ENCODE data around the gene BACH2. TPM values are rescaled to one million over a fixed set of nuclear protein-coding genes. Genes with fewer than 3 reads are reported as not detected.

Gene BACH2
- total and polyA plus RNA-seq, 4 experiments from 2014 or later = 6.5 to 48.0 (median 25.8) TPM

DNA sequence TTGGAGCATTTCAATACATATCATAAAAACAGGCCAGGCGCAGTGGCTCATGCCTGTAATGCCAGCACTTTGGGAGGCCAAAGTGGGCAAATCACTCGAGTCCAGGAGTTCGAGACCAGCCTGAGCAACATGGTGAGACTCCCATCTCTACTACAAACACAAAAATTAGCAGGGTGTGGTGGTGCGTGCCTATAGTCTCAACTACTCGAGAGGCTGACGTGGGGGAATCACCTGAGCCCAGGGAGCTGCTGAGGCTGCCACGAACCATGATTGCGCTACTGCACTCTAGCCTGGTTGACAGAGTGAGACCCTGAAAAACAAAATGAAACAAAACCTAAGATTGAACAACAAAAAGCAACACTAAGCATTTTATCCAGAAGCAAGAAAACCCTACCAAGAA is 47.2 kb downstream of the BACH2 start:
- POLR2A ChIA-PET (ENCODE audit: partially characterized antibody) = no interaction called here
- intact Hi-C loops (cut with micrococcal nuclease) = no loop called here
- H3K27ac ChIP-seq (ENCODE audit: low read depth, low read length) = no peak overlapping the region
- H3K9me3 Mint-ChIP-seq = no peaks in the 10 kb centered on the region
- no peaks in the 10 kb centered on the region for H3K9me3 ChIP-seq (ENCODE audit: control insufficient read depth in 1 of 2, low read length in 2 of 2)
- H3K36me3 ChIP-seq (ENCODE audit: insufficient read depth, low read length) = no peaks in the 10 kb centered on the region
- no peaks in the 10 kb centered on the region for H3K27me3 Mint-ChIP-seq
- peak overlapping the region in 6 of 7 donors; percentile 21 to 88 (median 68) for H3K27ac Mint-ChIP-seq
- no peak for DNase-seq
- H3K36me3 Mint-ChIP-seq = peaks cover 28% of the 10 kb centered on the region in 2 donors
- H3K4me1 Mint-ChIP-seq = peaks cover 11 to 47% (median 31%) of the 10 kb centered on the region in 4 donors
- peaks cover 15% of the 10 kb centered on the region for H3K4me1 ChIP-seq (ENCODE audit: insufficient read depth, low read length)
- CTCF ChIA-PET (ENCODE audit: partially characterized antibody) = no interaction called here
- H3K4me3 Mint-ChIP-seq = peak overlapping the region in 2 of 8 donors; percentile 32 to 40
- H3K27me3 ChIP-seq (ENCODE audit: insufficient read depth, low read length) = no peaks in the 10 kb centered on the region
- no peak overlapping the region for H3K4me3 ChIP-seq (ENCODE audit: low read length in 2 of 2)

DNA sequence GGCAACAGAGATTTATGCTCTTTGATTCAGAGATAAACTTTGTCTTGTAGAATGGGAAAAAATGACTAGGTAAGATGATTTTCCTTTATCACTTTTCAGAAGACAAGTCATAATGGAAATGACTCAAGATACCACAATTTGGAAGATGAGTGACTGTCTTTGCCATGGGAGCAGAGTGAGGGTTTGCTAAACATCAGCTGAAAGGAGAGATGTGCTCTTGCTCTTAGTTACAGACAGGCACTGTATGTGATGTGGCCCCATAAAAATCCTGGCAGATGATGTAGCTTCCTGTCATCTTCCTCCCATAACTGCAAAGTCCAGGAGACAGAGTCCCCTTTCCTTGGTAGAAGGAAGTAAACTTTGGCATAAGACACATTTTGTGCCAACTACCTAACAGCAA is 47.6 kb downstream of the BACH2 start:
- ChIA-PET POLR2A (ENCODE audit: partially characterized antibody) (no interaction called here), CTCF (ENCODE audit: partially characterized antibody) (no interaction called here)
- Histone ChIP-seq H3K27ac (ENCODE audit: low read depth, low read length) (no peak overlapping the region), H3K9me3 (ENCODE audit: control insufficient read depth in 1 of 2, low read length in 2 of 2) (no peaks in the 10 kb centered on the region), H3K4me1 (ENCODE audit: insufficient read depth, low read length) (peaks cover 15% of the 10 kb centered on the region), H3K4me3 (ENCODE audit: low read length in 2 of 2) (no peak overlapping the region), H3K36me3 (ENCODE audit: insufficient read depth, low read length) (no peaks in the 10 kb centered on the region), H3K27me3 (ENCODE audit: insufficient read depth, low read length) (no peaks in the 10 kb centered on the region)
- Mint-ChIP-seq H3K27ac (peak overlapping the region in 5 of 7 donors; percentile 48 to 88 (median 71)), H3K9me3 (no peaks in the 10 kb centered on the region), H3K4me3 (peak overlapping the region in 1 of 8 donors; percentile 43), H3K27me3 (no peaks in the 10 kb centered on the region), H3K4me1 (peaks cover 11 to 47% (median 30%) of the 10 kb centered on the region in 4 donors), H3K36me3 (peaks cover 28% of the 10 kb centered on the region in 2 donors)
- peak in 1 of 5 donors; percentile 44 for DNase-seq
- intact Hi-C loops (cut with micrococcal nuclease) = no loop called here

DNA sequence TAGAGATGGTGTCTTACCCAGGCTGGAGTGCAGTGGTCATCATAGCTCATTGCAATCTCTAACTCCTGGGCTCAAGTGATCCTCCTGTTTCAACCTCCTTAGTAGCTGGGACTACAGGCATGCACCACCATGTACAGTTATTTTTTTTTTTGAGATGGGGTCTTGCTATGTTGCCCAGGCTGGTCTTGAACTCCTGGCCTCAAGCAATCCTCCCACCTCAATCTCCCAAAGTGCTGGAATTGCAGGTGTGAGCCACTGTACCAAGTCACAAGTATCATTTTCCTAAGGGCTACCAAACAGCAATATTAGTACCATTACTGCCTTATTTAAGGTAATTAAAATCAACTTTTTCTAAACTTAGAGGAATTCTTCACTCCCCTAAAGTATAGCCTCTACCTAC is 49.4 kb downstream of the BACH2 start:
- H3K36me3 ChIP-seq (ENCODE audit: insufficient read depth, low read length) = no peaks in the 10 kb centered on the region
- H3K4me1 ChIP-seq (ENCODE audit: insufficient read depth, low read length) = peaks cover 10% of the 10 kb centered on the region
- no peaks in the 10 kb centered on the region for H3K9me3 ChIP-seq (ENCODE audit: control insufficient read depth in 1 of 2, low read length in 2 of 2)
- no peak for DNase-seq
- CTCF ChIA-PET (ENCODE audit: partially characterized antibody) = interaction anchor here (1.3 kb wide), 1 partner anchor 27 kb away, joined by 4 read pairs; no protein-coding TSS in a partner anchor
- no peak overlapping the region for H3K4me3 Mint-ChIP-seq
- H3K27me3 ChIP-seq (ENCODE audit: insufficient read depth, low read length) = no peaks in the 10 kb centered on the region
- no peak overlapping the region for H3K4me3 ChIP-seq (ENCODE audit: low read length in 2 of 2)
- H3K4me1 Mint-ChIP-seq = peaks cover 11 to 41% (median 25%) of the 10 kb centered on the region in 4 donors
- H3K36me3 Mint-ChIP-seq = peaks cover 28 to 29% of the 10 kb centered on the region in 2 donors
- H3K27ac Mint-ChIP-seq = peak overlapping the region in 2 of 7 donors; percentile 42 to 58
- no peak overlapping the region for H3K27ac ChIP-seq (ENCODE audit: low read depth, low read length)
- intact Hi-C loops (cut with micrococcal nuclease) = no loop called here
- H3K9me3 Mint-ChIP-seq = no peaks in the 10 kb centered on the region
- no peaks in the 10 kb centered on the region for H3K27me3 Mint-ChIP-seq
- POLR2A ChIA-PET (ENCODE audit: partially characterized antibody) = interaction anchor here (0.6 to 1.4 kb wide), 3 partner anchors 34 to 89 kb away, joined by 3 read pairs; no protein-coding TSS in a partner anchor

DNA sequence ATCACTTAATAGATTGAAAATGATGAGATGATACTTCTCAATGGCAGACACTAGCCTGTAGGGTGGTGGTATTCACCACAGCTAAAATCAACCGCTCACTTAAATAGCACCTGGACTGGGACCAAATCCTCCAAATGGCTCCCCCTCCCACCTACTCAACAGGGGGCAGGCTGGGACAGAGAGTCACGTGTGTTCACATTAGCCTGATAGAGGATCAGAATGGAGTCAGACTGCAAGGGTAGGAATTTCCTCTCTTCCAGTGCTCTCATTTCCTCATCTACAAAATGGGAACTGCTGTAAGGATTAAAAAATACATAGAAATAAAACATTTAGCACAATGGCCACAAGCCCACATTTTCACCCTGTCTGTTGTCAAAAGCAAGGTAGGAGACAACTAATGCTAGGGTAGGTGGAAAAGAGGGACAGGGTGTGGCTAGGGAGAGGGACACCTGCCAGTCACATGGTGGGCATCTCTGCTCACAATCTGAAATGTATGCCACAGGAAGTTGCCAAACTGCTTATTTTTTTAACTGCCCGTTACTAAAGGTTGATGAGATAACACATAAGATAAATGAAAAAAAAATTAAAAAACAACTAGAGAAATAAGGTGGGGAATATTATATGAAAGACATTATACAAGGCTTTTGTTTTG is 55.3 kb downstream of the BACH2 start:
- no peaks in the 10 kb centered on the region for H3K27me3 ChIP-seq (ENCODE audit: insufficient read depth, low read length)
- Mint-ChIP-seq H3K9me3 (no peaks in the 10 kb centered on the region), H3K27me3 (no peaks in the 10 kb centered on the region), H3K27ac (peak overlapping the region in 5 of 7 donors; percentile 9 to 70 (median 52)), H3K36me3 (peaks cover 0 to 4% of the 10 kb centered on the region in 2 donors), H3K4me1 (peaks cover 31 to 56% (median 42%) of the 10 kb centered on the region in 4 donors), H3K4me3 (peak overlapping the region in 5 of 8 donors; percentile 7 to 59 (median 50))
- H3K9me3 ChIP-seq (ENCODE audit: control insufficient read depth in 1 of 2, low read length in 2 of 2) = no peaks in the 10 kb centered on the region
- ChIA-PET CTCF (ENCODE audit: partially characterized antibody) (no interaction called here), POLR2A (ENCODE audit: partially characterized antibody) (no interaction called here)
- H3K36me3 ChIP-seq (ENCODE audit: insufficient read depth, low read length) = no peaks in the 10 kb centered on the region
- no peak overlapping the region for H3K4me3 ChIP-seq (ENCODE audit: low read length in 2 of 2)
- DNase-seq = no peak
- no peak overlapping the region for H3K27ac ChIP-seq (ENCODE audit: low read depth, low read length)
- H3K4me1 ChIP-seq (ENCODE audit: insufficient read depth, low read length) = peaks cover 48% of the 10 kb centered on the region
- intact Hi-C loops (cut with micrococcal nuclease) = no loop called here

DNA sequence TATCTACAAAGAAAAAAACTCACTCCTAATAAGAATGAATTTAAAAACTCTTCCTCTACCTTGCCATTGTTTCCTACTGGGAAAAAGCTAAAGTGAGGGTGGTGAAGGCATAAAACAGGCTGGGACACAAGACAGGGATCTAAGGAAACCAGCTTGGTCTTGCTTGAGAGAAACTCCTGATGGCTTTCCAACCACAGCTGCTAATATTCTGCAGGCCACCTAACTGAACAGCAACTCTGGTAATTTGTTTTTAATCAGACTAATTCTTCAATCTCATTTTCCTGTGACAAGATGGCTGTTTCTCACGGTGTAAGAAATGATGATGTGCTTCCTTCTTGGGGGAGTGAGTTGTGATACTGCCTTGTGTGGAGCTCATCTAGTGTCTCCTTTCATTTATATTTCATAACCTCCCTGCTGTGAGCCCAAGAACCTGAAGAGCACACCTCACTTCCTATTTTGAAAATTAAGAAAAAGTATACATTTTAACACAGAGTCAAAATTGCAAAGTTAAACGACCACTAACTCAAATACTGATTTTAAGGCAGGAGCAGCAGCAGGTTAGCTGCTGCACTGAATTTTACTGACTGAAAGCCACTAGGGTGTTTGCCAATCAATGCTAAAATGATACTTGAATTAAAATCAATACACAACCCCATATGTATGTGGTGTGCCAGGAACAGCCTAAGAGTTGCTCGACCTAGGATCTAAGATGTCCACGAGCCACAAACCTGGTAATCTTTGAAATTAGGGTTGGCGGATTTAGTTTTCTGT is 58.0 kb downstream of the BACH2 start:
- H3K4me1 ChIP-seq (ENCODE audit: insufficient read depth, low read length) = peaks cover 75% of the 10 kb centered on the region
- H3K36me3 ChIP-seq (ENCODE audit: insufficient read depth, low read length) = no peaks in the 10 kb centered on the region
- CTCF ChIA-PET (ENCODE audit: partially characterized antibody) = interaction anchor here (1.2 to 1.4 kb wide), 2 partner anchors 51 to 240 kb away, joined by 3 read pairs; no protein-coding TSS in a partner anchor
- no peaks in the 10 kb centered on the region for H3K27me3 Mint-ChIP-seq
- H3K4me3 Mint-ChIP-seq = peak overlapping the region in 3 of 8 donors; percentile 17 to 64 (median 59)
- peak overlapping the region; percentile 48 to 83 (median 78) for H3K27ac Mint-ChIP-seq
- H3K27me3 ChIP-seq (ENCODE audit: insufficient read depth, low read length) = no peaks in the 10 kb centered on the region
- H3K9me3 ChIP-seq (ENCODE audit: control insufficient read depth in 1 of 2, low read length in 2 of 2) = no peaks in the 10 kb centered on the region
- H3K36me3 Mint-ChIP-seq = peaks cover 0 to 2% of the 10 kb centered on the region in 2 donors
- H3K4me3 ChIP-seq (ENCODE audit: low read length in 2 of 2) = no peak overlapping the region
- no peak for DNase-seq
- no peak overlapping the region for H3K27ac ChIP-seq (ENCODE audit: low read depth, low read length)
- POLR2A ChIA-PET (ENCODE audit: partially characterized antibody) = interaction anchor here (0.9 to 1.6 kb wide), 5 partner anchors 28 to 58 kb away, joined by 3 to 7 read pairs (median 3); partner anchors contain the start of gene BACH2
- H3K9me3 Mint-ChIP-seq = no peaks in the 10 kb centered on the region
- intact Hi-C loops (cut with micrococcal nuclease) = loop anchor here (2.0 kb wide), 1 partner anchor 14 kb away; no protein-coding TSS in a partner anchor
- H3K4me1 Mint-ChIP-seq = peaks cover 51 to 83% (median 67%) of the 10 kb centered on the region in 4 donors

- POLR2A ChIA-PET (ENCODE audit: partially characterized antibody) = no interaction called here
- intact Hi-C loops (cut with micrococcal nuclease) = no loop called here
- Histone ChIP-seq H3K4me3 (ENCODE audit: low read length in 2 of 2) (no peak overlapping the region), H3K9me3 (ENCODE audit: control insufficient read depth in 1 of 2, low read length in 2 of 2) (no peaks in the 10 kb centered on the region), H3K27me3 (ENCODE audit: insufficient read depth, low read length) (no peaks in the 10 kb centered on the region), H3K36me3 (ENCODE audit: insufficient read depth, low read length) (no peaks in the 10 kb centered on the region), H3K27ac (ENCODE audit: low read depth, low read length) (no peak overlapping the region), H3K4me1 (ENCODE audit: insufficient read depth, low read length) (peaks cover 87% of the 10 kb centered on the region)
- DNase-seq = no peak
- peak overlapping the region in 4 of 8 donors; percentile 23 to 47 (median 28) for H3K4me3 Mint-ChIP-seq
- no peaks in the 10 kb centered on the region for H3K36me3 Mint-ChIP-seq
- no peaks in the 10 kb centered on the region for H3K27me3 Mint-ChIP-seq
- peaks cover 62 to 88% (median 76%) of the 10 kb centered on the region in 4 donors for H3K4me1 Mint-ChIP-seq
- CTCF ChIA-PET (ENCODE audit: partially characterized antibody) = interaction anchor here (0.9 to 2.2 kb wide), 3 partner anchors 14 to 297 kb away, joined by 3 to 8 read pairs (median 3); no protein-coding TSS in a partner anchor
- peak overlapping the region in 6 of 7 donors; percentile 43 to 87 (median 82) for H3K27ac Mint-ChIP-seq
- no peaks in the 10 kb centered on the region for H3K9me3 Mint-ChIP-seq
Measured at GRCh38 chr6:90237350-90237990, 59.2 kb downstream of the BACH2 start.
